Measurements from ENCODE around the gene KRTCAP3.

KRTCAP3 gene

GRCh38 chr2:27441226-27441926 is 805 bp upstream of the KRTCAP3 start:
- FAIRE-seq: no peak

GRCh38 chr2:27442920-27443282 is 720 bp downstream of the KRTCAP3 start:
- FAIRE-seq: no peak

- FAIRE-seq: no peak
These were observed 3.0 kb downstream of the KRTCAP3 start for GRCh38 chr2:27445155-27445554.

- no peak for FAIRE-seq
These were observed 3.4 kb downstream of the KRTCAP3 start for GRCh38 chr2:27445615-27446014.

- no peak for FAIRE-seq
These were observed 3.9 kb downstream of the KRTCAP3 start for GRCh38 chr2:27446057-27446456.

GRCh38 chr2:27448381-27448780 is 6.2 kb downstream of the KRTCAP3 start:
- no peak for FAIRE-seq

- FAIRE-seq: no peak
These were observed 8.9 kb downstream of the KRTCAP3 start for GRCh38 chr2:27451095-27451494.

- no peak for FAIRE-seq
These were observed 11.8 kb downstream of the KRTCAP3 start for GRCh38 chr2:27453968-27454367.

- no peak for FAIRE-seq
These were observed 18.9 kb downstream of the KRTCAP3 start for GRCh38 chr2:27461118-27461517.

GRCh38 chr2:27464443-27464842 is 22.3 kb downstream of the KRTCAP3 start:
- FAIRE-seq: no peak

GRCh38 chr2:27471961-27472360 is 29.8 kb downstream of the KRTCAP3 start:
- FAIRE-seq: no peak

GRCh38 chr2:27485496-27485895 is 43.3 kb downstream of the KRTCAP3 start:
- FAIRE-seq: no peak

- FAIRE-seq: no peak
These were observed 46.9 kb downstream of the KRTCAP3 start for GRCh38 chr2:27489118-27489497.

- peak; percentile 97 for FAIRE-seq
These were observed 47.6 kb downstream of the KRTCAP3 start, which contains the start of gene IFT172 for GRCh38 chr2:27489498-27490397. Gene IFT172 (minus strand): TSS chr2:27489743. CDS start chr2:27489653, 90 bp downstream.

GRCh38 chr2:27492557-27492956 is 50.4 kb downstream of the KRTCAP3 start:
- no peak for FAIRE-seq

- FAIRE-seq: no peak
These were observed 51.7 kb downstream of the KRTCAP3 start for GRCh38 chr2:27493948-27494283.

Data from G401.6 (cell line).